Measurements from ENCODE around the gene PYY. TPM values are rescaled to one million over a fixed set of nuclear protein-coding genes. Genes with fewer than 3 reads are reported as not detected.
"Not testable (repeated sequence)": the region's sequence is repeated elsewhere in the genome, so short reads cannot be mapped to it uniquely, and the experiment has no call there.

Gene PYY
- total and polyA plus RNA-seq, 11 donors = not detected

- no peak overlapping the region for H3K27ac ChIP-seq
- no peaks in the 10 kb centered on the region for H3K4me1 ChIP-seq
- no peaks in the 10 kb centered on the region for H3K36me3 ChIP-seq
- TF ChIP-seq POLR2A (IDR thresholded peaks at IDR 0.05) (no peak), CTCF (IDR thresholded peaks at IDR 0.05) (no peak)
- H3K9me3 ChIP-seq = no peaks in the 10 kb centered on the region
- 66 to 68% (median 67%) methylated on average over 9 of the region's 9 CpGs for WGBS, 4 donors
- intact Hi-C loops (cut with DNase I) = loop anchor here in 1 of 10 donors (10.0 kb wide), 1 partner anchor 1273 kb away; no protein-coding TSS in a partner anchor
- ATAC-seq = no peak
- H3K4me3 ChIP-seq = no peak overlapping the region
- no peak for DNase-seq
- H3K27me3 ChIP-seq = peaks cover 0 to 6% (median 0%) of the 10 kb centered on the region in 9 donors
Observed at GRCh38 chr17:43967251-43967875, 13.6 kb upstream of the PYY start.

GRCh38 chr17:43966276-43966675 lies 12.5 kb upstream of the PYY start:
- Histone ChIP-seq H3K27ac (no peak overlapping the region), H3K4me1 (no peaks in the 10 kb centered on the region), H3K36me3 (no peaks in the 10 kb centered on the region), H3K9me3 (no peaks in the 10 kb centered on the region), H3K27me3 (peaks cover 0 to 12% (median 0%) of the 10 kb centered on the region in 9 donors), H3K4me3 (no peak overlapping the region)
- WGBS, 4 donors = 61 to 73% (median 67%) methylated on average over 3 of the region's 3 CpGs
- TF ChIP-seq POLR2A (IDR thresholded peaks at IDR 0.05) (no peak), CTCF (IDR thresholded peaks at IDR 0.05) (no peak)
- intact Hi-C loops (cut with DNase I) = loop anchor here in 1 of 10 donors (10.0 kb wide), 1 partner anchor 1271 kb away; no protein-coding TSS in a partner anchor
- no peak for DNase-seq
- ATAC-seq = no peak

GRCh38 chr17:43962479-43962878 lies 8.7 kb upstream of the PYY start:
- Histone ChIP-seq H3K27me3 (peaks cover 0 to 22% (median 0%) of the 10 kb centered on the region in 9 donors), H3K4me1 (no peaks in the 10 kb centered on the region), H3K4me3 (no peak overlapping the region), H3K27ac (no peak overlapping the region), H3K9me3 (no peaks in the 10 kb centered on the region), H3K36me3 (no peaks in the 10 kb centered on the region)
- TF ChIP-seq POLR2A (IDR thresholded peaks at IDR 0.05) = no peak
- no peak for TF ChIP-seq CTCF (IDR thresholded peaks at IDR 0.05)
- intact Hi-C loops (cut with DNase I) = loop anchor here in 1 of 10 donors (10.0 kb wide), 1 partner anchor 1268 kb away; no protein-coding TSS in a partner anchor
- DNase-seq (no peak), ATAC-seq (no peak)
- WGBS, 4 donors = 61 to 66% (median 64%) methylated on average over 7 of the region's 7 CpGs

GRCh38 chr17:43961954-43962353 lies 8.2 kb upstream of the PYY start:
- WGBS, 4 donors = 83 to 85% (median 83%) methylated on average over 2 of the region's 2 CpGs
- no peaks in the 10 kb centered on the region for H3K4me1 ChIP-seq
- TF ChIP-seq CTCF (IDR thresholded peaks at IDR 0.05) (no peak), POLR2A (IDR thresholded peaks at IDR 0.05) (no peak)
- no peaks in the 10 kb centered on the region for H3K36me3 ChIP-seq
- no peak for ATAC-seq
- DNase-seq = no peak
- H3K9me3 ChIP-seq = no peaks in the 10 kb centered on the region
- H3K27me3 ChIP-seq = peaks cover 0 to 26% (median 0%) of the 10 kb centered on the region in 9 donors
- no peak overlapping the region for H3K27ac ChIP-seq
- no peak overlapping the region for H3K4me3 ChIP-seq
- intact Hi-C loops (cut with DNase I) = loop anchor here in 1 of 10 donors (10.0 kb wide), 1 partner anchor 1267 kb away; no protein-coding TSS in a partner anchor

GRCh38 chr17:43961292-43961691 lies 7.6 kb upstream of the PYY start:
- not testable (repeated sequence) for H3K36me3 ChIP-seq, H3K4me3 ChIP-seq, H3K27ac ChIP-seq, DNase-seq, ATAC-seq, H3K9me3 ChIP-seq, H3K4me1 ChIP-seq
- intact Hi-C loops (cut with DNase I) = loop anchor here in 1 of 10 donors (10.0 kb wide), 1 partner anchor 1266 kb away; no protein-coding TSS in a partner anchor
- H3K27me3 ChIP-seq = peaks cover 0 to 20% (median 0%) of the 10 kb centered on the region in 9 donors
- WGBS, 4 donors = 90 to 94% (median 92%) methylated on average over 6 of the region's 6 CpGs

All from heart left ventricle (tissue), 16 donors.